Amniotic epithelial cell (primary cell): Measurements from ENCODE around the gene NSMF.
"Not testable (repeated sequence)": the region's sequence is repeated elsewhere in the genome, so short reads cannot be mapped to it uniquely, and the experiment has no call there.

ENCODE experiments used
- DNase-seq: peaks from one replicate; pipeline ENCODE4 v3.0.0-alpha.2; 2010; ENCODE audit warnings: low read depth

Gene NSMF

DNA sequence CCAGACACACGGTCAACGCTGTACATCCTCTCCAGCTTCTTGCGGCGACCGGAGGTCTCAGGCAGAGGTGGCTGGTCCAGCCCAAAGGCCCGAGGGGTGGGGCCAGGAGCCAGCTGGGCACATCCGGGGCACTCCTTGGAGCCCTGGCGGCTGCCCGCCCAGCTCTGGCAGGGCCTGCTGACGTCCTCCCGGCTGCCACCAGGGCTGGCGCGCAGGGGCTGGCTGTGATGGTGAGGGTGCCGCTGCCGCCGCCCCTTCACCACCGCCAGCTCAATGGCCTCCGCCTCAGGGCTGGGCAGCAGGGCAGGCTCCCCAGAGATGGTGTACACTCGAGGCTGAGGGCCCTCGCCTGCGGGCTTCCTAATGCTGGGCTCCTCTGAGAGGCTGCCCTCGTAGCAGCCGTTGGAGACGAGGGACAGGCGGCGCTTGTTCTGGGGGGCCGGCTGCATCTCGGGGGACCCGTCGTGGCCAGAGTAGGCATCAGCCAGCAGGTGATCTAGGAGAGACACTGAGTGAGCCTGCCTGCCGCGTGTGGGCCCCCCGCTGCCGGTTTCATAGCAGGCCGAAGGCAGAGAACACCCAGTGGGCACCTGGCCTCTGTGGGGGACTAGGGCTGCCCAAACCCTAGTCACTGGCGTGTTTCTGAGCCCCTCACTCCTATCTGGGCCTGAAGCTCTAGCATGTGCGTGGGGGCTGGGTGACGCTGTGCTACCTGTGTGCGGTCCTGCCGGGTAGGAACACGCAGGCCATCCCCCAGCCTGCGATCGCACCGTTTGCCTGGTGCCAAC is 1.5 kb downstream of the NSMF start:
- DNase-seq: no peak

DNA sequence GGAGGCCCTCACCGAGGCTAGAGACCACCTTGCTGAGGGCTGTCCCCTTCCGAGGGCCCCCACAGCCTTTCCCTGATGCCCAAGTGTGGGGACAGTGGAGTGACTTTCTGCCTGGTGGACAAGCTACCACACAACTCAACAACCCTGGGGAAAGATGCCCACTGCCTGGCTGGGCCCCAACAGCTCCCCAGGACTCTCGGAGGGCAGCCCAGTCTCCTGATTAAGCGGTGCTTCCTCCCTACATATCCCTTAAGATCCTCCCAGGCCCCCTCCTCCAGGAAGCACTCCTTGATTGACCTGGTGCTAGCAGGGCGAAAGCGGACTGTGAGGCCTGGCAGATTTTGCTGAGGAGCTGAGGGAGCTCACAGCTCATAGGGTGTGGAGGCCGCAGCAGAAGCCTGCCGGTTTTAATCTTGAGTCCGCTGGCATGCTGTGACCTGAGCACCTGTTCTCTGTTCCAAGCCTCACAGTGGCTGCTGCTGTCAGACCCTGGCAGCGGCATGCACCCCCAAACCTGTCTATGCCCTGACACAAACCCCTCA is 2.2 kb downstream of the NSMF start:
- DNase-seq: no peak

DNA sequence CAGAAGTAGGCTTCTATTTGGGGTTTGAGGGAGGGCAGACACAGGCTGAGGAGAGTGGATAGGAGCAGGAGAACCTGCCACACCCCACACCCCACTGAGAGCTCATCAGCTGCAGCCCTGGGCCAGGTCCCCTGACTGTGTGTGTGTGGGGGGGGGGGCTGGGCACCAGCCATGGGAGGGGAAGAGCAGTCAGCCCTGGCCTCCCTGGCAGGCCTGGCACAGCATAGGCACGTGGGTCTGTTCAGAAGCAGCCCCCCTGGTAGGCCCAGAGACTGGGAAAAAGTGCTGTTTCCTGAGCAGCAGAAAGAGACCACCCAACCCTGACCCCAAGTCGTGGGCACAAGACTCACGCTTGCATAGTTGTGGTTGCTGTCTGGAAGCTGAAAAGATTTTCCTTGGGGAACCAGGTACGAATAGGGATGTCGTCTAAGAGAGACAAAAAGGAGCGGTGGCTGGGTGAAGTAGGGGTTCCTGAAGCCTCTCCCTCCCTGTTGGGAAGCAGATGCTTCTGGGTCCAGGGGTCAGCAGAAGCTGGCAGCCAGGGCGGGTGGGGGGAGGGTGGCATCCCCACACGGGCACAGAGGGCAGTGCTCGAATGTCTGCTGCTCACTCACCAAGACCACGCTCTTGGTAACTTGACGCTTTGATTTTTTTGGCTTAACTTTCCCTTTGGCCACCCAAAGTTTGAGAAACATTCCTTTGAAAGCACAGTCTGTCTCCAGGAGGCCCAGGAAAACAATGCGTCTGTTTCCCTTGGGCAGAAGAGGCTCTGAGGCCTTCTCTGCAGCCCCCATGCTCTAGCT is 2.9 kb downstream of the NSMF start:
- DNase-seq: no peak

DNA sequence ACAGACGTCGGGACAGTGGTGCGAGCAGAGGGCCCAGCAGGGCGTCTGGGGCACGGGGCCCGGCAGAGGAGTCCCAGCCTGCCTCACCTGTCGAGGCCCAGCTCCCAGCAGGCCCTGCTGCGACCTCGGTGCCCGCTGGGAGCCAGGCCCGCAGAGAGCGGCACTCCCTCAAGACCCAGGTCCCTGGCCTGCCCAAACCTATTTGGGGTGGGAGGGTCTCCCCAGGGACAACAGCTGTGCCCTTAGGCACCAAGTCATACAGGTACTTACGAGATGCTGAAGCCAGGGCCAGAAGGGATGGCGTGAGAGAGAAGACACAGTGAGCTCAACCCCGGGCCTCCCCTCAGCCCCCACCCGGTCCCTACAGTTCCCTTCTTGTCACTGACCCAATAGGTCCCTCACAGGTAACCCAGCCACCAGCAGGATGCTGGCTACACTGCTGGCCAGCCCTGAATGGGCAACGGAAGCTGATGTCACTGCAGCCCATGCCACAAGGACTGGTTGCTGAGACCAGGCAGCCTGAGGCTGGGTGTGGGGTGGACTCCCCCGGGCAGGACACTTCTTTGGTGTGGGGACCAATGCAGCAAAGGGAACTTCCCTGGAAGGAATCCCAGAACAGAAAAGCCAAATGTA is 3.7 kb downstream of the NSMF start:
- DNase-seq: no peak

DNA sequence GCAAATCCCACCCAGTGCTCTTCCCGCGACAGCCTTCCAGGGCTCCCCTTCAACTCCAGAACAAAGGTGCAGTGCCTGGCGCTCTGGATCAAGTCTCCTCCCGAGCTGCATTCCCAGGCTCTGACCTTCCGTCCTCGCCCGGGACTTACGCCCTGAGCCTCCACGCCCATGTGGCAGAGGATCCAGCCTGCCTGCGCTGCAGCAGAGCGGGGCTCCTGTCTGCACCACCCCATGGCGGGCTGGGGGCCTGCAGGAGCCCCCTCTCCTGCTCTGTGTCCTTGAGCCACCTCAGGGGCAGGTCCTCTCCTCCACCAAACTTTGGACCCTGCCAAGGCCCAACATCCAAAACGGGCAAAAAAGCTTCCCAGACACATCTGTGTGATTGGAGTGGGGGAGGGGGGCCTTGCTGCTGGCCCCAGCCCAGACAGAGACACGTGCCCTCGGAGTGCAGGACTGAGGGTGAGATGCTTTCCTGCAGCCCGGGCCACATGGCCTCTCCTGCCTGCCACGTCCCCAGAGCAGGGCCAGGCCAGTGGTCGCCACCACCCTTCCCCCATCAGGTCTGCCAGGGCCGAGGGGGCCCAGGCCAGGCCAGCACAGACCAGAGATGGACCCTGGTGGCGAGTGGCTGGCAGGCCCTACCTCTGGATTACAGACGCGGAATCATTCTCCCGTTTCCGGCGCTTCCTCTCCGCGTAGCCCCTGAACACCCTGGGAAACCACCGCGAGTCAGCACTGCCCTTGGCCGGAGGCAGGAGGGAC is 4.4 kb downstream of the NSMF start:
- peak; percentile 41 for DNase-seq

DNA sequence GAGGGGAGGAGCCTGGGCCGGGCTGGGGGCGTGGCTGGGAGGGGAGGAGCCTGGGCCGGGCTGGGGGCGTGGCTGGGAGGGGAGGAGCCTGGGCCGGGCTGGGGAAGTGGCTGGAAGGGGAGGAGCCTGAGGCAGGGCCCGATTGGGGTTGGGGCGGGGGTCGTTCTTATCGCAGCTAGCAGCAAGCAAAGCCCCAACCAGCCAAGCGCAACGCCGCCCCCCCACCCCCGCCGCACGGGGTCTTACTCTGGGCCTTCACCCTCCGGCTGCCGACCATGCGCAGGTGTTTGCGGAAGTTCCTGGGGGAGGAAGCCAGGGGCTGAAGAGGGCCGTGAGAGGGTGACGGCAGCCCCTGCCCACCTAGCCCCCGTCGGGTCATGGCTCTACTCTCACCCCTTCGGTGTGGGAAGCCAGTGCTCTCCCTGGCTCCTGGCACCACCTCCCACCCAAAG is 5.0 kb downstream of the NSMF start:
- DNase-seq: peak; percentile 9

DNA sequence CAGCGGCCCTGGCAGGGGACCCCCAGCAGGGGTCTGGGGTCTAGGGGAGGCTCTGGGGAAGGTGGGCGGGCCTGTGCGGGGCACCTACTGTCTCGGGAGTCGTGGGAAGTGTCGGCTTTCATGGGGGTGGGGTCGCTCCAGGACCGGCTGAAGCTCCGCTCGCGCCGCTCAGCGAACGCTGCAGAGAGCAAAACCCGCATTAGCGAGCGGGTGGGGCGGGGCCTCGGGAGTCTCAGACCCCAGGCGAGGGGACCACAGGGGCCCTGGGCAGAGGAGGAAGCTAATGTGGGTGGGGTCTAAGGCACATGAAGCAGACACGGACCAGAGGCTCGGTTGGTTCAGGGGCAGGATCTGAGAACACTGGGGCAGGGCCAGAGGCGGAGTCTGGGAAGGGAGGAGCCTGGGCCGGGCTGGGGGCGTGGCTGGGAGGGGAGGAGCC is 5.5 kb downstream of the NSMF start:
- peak; percentile 75 for DNase-seq

DNA sequence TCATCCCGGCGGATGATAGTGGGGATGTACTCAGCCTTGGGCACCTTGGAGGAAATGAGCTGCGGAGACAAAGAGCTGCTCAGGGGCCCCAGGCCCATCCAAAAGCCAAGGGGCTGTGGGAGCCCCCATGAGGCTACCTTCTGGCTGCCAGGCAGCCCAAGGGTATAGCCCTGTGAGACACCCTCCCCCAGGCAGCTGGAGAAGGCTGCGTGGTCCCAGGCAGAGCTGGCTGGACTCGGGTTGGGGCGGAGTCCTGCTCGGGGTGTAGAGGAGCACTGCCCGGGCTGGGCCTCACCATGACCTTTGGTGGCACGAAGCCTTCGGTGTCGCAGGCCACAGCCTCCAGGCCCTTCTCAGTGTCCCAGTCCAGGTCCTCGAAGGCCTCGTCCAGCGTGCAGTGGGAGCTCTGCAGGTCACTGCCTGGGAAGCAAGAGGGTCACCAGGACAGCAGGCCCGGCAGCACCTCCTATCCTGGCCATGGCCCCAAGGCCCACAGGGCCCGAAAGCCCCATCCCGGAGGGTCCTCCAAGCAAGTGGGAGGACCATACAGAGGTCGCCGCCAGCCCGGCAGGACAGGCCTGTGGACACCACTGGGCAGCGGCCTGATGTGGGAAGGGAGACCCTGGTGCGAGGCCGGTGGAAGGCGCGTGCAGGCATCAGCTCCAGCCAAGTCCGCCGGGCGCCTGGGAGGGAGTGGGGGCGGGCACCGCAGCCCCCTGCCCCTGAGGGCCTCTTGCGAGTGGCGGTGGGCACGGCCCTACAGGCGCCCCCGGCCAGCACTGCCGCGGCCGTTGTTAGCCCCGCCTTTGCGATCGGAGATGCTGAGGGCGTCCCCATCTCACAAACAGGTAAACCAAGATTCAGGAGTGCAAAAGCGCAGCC is 6.1 kb downstream of the NSMF start:
- no peak for DNase-seq

DNA sequence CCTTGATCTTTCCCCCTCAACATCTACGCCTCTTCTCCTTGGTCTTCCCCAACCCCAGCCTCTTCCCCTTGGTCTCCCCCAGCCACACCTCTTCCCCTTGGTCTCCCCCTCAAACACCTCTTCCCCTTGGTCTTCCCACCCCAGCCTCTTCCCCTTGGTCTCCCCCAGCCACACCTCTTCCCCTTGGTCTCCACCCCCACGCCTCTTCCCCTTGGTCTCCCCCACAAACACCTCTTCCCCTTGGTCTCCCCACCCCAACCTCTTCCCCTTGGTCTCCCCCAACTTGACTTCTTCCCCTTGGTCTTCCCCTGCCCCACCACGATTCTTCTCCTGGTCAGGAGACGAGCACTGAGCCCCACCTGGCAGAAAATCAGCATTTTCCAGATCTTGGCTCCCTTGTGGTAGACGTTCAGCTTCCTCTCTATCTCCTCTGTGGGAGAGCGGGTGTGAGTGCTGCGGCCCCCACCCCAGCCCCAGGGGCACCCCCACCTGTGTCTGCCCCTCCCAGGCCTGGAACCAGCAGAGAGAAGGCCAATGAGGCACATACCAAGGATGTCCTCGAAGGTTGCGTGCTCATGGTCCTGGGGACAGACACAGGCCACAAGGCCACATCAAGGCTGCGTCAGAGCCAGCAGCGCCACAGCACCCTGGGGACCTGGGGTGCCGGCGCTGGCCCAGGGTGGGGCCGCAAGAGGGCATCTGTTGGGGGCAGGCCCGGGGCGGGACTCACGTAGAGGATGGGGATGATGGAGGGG is 7.0 kb downstream of the NSMF start:
- DNase-seq: no peak

DNA sequence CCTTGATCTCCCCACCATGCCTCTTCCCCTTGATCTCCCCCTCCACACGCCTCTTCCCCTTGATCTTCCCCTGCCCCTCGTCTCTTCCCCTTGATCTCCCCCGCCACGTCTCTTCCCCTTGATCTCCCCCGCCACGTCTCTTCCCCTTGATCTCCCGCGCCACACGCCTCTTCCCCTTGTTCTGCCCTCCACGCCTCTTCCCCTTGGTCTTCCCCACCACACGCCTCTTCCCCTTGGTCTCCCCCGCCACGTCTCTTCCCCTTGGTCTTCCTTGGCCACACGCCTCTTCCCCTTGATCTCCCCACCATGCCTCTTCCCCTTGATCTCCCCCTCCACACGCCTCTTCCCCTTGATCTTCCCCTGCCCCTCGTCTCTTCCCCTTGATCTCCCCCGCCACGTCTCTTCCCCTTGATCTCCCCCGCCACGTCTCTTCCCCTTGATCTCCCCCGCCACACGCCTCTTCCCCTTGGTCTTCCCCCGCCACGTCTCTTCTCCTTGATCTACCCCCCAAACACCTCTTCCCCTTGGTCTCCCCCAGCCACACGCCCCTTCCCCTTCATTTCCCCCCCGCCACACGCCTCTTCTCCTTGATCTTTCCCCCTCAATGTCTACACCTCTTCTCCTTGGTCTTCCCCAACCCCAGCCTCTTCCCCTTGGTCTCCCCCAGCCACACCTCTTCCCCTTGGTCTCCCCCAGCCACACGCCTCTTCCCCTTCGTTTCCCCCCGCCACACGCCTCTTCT is 7.7 kb downstream of the NSMF start:
- DNase-seq: not testable (repeated sequence)

DNA sequence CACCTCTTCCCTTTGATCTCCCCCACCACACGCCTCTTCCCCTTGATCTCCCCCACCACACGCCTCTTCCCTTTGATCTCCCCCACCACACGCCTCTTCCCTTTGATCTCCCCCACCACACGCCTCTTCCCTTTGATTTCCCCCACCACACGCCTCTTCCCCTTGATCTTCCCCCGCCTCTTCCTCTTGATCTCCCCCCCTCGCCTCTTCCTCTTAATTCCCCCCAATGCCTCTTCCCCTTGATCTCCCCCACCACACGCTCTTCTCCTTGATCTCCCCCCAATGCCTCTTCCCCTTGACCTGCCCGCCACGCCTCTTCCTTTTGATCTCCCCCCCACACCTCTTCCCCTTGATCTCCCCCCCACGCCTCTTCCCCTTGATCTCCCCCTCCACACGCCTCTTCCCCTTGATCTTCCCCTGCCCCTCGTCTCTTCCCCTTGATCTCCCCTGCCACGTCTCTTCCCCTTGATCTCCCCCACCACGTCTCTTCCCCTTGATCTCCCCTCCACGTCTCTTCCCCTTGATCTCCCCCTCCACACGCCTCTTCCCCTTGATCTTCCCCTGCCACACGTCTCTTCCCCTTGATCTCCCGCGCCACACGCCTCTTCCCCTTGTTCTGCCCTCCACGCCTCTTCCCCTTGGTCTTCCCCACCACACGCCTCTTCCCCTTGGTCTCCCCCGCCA is 8.5 kb downstream of the NSMF start:
- DNase-seq: not testable (repeated sequence)

DNA sequence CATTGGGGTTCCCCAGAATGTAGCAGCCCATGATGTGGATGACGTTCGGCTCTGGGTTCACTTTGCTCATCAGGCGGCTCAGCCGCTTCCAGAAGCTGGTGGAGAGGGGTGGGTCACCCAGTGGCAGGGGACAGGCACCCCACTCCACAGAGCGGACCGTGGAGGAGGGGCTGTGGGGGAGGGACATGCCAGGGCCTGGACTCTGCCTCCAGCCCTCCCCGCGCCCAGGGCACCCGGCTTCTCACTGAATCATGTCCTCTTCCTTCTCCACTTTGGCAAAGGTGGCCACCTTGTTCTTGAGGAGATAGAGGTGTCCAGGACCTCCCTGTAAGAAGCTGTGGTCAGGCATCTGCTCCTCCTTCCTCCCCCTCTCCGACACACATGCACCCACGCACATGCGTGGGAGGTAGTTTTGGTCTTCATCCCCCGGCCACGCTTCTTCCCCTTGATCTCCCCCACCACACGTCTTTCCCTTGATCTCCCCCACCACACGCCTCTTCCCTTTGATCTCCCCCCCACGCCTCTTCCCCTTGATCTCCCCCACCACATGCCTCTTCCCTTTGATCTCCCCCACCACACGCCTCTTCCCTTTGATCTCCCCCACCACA is 9.1 kb downstream of the NSMF start:
- DNase-seq: peak; percentile 7

DNA sequence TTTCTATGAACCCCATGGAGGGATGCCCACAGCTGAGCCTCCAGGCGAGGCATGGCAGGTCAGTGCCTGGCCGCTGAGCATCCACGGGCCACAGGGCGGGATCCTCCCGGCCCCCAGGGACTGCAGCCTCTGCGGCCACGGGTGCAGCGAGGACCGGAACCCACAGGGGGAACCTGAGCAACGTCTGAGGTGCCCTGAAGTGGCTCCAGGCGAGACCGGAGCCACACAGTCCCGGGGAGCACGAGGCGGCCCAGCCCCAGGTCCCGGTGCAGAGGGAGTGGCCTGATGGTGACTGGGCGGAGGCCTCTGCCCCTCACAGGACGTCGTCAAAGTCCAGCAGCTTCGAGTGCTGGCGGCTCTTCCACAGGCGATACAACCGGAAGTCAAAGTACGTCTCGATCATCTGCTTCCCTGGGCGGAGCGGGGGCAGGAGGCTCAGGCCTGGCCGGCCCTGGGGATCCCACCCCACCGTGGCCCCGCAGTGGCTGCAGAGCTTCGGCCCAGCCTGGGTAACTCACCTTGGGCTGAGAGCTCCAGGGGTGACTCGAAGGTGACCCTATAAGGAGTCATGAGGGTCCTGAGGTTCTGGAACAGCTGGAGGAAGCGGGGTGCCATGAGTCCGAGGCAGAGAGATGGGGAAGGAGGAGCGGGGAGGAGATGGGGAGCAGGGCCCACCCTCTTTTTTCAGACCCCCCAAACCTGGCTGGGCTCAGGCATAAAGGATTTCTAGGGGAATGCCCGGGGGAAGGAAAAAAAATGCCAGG is 9.9 kb downstream of the NSMF start:
- no peak for DNase-seq

DNA sequence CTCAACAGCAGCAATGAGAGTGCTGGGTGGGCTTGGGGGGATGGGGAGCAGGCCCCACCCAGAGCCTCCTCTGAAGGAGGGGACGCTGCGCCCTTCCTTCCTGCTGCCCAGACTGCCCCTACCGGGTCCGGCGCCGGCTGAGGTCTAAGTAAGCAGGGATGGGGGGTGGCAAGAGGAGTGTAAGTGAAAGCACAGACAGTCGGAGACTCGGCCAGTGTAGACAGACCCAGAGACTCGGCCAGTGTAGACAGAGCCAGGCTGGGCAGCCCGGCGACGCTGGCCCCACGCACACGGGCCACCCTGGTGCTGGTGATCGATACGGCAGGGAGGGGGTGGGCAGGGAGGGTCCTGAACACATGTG is 10.6 kb downstream of the NSMF start:
- no peak for DNase-seq

DNA sequence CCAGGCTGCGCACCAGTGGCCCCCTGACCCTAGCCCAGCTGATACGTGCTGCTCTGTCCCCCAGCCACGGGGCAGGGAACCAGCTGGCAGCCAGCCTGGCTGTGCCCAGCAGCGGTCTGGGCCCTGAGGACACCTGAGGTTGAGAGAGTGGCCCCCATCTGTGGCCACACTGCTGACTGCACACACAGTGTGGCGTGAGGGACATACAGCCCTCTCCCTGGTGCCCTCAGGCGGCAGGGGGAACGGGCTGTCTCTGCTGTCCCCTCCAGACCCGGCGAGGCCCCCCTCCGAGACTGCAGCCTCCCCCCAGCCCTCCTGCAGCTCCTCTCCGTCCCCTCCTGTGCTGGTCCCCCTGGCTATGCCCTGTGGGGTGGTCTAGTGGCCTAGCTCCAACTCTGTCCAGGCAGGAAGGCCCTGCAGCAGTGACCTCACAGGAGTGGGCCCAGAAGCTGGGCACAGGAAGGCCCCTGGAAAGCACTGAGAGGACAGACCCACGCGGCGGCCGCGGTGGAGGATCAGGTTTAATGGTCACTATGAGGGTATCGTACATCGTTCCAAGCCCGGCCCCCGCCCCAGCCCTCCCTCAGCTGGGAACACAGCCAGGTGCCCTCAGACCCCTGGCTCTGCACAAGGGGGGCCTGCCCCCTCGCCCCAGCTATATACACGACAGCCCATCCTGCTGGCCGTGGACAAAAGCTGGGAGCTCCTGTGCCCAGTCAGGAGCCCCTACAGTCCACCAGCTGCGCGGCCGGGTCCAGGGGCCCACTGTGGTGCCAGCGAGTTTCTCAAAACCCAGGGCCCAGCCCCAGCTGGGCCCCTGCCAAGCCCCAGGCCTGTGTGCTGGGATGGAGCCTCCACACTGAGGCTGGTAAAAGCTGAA is 11.2 kb downstream of the NSMF start:
- DNase-seq: no peak

DNA sequence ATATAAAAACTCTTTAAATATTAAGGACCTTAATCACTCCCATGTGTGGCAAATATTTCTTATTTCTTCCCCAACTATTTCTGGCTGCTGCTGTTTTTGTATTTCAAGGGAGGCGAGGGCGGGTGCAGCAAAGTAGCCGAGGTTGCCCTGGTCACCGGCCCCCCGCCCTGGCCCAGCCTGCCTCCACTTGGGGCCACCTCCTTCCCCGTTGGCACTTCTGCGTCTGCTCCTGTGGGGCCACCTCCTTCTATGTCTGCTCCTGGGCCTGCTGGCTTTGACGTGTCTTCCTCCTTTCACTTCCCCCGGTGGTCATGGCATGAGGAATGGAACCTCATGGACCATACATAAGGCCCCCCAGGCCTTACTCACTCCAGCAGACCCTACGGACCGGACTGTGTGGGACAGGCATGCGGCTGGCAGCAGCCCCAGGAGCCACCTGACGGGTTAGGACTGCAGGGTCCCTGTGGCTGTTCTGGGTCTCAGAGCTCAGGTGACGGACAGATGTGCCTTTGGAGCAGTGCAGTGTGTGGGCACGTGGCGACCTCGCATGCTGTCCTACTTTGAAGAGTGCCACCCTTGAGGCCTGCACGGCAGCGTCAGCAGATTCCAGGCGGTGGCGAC is 12.2 kb downstream of the NSMF start:
- no peak for DNase-seq
